NCI-H345 treated with DMSO at 0.1 percent for 48 hours (cell line): ENCODE data around the gene CCDC192.
"Not testable (repeated sequence)": the region's sequence is repeated elsewhere in the genome, so short reads cannot be mapped to it uniquely, and the experiment has no call there.

Experiments
- DNase-seq: peaks from one replicate; lab custom pipeline; 2025; ENCODE audit not compliant: unreplicated experiment; lab: John Stamatoyannopoulos, UW

Gene CCDC192

DNA sequence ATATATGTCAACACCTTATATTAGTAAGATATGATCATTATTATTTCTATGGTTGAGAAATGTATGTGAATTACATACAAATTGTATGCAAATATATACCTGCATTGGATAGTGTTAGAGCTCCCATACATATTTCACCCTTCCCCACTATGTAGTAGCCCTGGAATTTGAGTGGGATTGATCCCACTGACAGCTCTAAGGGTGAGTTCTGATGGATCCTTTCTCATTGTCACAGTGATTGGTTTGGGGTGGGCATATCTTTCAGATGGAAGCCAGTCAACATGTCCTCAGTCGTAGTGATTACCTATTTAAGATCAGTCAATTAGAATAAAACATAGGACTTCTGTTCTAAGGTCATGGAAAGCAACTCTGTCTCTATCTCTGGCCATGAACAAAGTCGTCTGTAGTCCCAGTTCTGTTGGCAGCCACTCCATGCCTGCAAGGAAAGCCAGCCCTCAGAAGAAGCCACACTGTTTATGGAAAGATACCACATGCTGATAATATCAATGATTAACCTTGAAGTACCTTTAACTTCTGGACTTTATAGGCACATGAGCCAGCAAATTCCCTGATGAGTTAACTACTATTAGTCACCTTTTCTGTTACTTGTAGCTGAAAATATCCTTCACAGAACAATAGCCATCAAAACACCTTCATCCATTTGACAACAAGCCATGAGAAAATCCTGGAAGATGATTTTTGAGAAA lies 5.1 kb upstream of the CCDC192 start:
- DNase-seq: no peak

DNA sequence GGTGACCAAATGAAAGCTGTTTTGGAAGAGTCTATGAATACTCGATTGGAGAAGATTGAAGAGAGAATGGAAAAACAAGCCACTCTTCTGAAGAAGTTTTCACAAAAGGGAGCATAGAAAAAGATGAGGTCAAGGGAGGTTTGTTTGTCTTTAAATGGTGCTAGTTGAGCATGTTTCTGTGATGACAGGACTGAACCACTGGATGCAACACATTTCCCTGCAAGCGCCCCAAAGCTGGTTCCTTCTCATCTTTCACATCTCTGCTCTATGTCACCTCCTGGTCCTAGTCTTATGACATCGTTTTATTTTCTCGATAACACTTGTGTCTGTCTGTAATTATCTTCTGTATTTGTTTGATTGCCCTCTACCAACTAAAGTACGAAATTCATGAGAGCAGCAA lies 3.8 kb upstream of the CCDC192 start:
- DNase-seq: no peak

DNA sequence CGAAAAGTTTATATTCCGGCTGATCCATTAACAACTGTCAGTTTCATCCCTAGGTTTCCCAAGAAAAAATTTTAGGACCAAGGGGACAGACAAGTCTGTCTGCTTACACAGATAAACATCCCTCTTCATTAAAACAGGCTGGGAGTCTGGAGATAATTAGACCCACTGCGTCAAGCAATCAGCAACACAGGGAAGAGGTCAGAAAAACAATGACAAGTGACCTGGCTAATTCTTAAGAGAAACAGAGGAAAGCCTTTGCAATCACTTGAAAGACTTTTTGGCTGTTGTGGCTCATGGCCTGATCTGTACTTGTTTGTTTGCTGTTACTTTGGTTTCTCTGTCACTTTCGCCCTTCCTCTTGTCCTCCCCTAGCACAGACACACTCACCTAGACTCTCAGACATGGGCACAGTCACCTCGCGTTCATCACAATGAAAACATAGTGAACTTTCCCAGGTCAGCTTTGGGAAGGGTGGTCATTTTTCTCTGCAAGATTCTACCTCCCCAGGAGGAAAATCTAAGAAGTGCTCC lies 2.9 kb upstream of the CCDC192 start:
- DNase-seq: no peak

DNA sequence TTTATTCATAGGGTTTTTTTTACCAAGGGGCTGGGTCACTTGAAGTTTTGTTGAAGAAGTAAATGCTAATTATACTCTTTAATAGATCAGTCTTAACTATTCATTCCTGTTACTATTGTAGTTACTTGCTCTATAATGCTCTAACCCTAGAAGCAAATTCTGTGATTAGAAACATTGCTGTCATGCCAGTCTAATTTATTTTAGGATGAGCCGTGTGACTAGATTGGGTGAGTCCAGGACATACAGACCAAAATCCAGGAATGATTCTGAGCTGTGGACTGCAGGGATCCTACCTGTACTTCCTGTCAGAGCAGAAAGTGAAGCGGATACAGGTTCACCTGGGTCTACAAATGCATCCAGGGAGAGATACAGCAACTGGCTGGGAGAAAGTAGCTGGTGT lies 757 bp upstream of the CCDC192 start:
- DNase-seq: no peak

DNA sequence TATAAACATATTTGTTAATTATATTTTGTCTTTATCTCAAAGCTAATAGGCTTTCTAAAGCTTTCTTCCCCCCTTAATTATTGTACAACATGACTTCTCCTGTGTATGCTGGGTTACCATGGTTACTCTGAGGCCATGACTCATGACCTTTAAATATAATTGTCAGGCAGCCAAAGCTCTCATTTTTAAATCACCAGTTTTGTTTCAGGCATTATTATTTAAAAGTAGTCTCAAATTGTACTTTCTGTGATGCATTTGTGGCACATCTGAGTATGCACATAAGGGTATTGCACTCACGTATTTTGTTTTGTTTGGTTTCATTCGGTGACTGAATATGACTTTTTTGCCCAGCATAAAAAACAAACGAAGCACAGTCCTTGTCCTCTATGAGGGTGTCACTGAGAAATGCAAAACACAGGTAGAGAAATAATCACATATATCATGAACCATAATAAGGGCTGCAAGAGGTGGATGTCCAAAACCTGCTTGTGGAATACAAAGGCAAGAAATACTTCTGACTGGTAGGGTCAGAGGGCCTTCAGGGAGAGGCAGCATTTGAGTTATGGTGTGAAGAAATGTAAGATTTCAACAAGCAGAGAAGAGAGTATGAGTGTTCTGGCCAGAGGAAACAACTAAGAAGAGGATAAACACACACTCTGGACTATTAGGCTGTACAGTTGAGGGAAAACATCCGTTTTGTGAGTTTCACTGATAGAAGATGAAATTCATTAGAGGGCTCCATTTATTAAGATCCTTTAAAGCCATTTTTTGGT lies 2.1 kb downstream of the CCDC192 start:
- no peak for DNase-seq

DNA sequence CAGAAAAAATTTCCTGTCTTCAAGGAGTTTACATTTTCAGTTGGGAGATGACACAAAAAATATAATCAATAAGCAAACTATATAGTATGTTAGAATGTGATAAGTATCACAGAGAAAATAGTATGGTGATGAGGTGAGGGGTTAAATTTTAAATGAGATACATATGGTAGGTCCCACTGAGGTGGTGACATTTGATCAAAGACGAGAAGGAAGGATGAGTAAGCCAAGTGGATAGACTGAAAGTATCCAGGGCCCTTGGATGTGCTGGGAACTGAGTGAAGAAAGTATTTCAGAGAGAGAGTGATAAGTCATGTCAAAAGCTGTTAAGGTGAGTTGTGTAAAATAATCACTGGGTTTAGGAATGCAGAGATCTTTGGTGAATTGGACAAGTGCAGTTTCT lies 3.5 kb downstream of the CCDC192 start:
- DNase-seq: no peak

DNA sequence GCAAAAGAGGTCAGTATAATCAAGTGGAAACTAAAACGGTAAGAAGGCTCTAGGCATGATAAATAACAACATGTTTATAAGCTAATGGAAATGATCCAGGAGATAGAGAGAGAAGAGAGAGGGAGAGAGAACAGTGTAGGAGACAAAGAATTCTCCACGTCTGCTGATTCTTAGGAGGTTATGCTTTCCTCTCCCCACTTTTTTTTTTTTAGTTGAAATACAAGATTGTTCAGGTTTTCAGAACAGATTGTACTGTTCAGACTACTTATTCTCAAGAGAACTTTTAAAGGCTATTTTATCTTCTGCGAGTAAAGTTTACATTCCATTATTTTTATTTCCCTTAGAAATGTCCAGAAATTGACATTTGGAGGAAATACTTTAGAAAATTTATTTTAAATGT lies 4.0 kb downstream of the CCDC192 start:
- no peak for DNase-seq

DNA sequence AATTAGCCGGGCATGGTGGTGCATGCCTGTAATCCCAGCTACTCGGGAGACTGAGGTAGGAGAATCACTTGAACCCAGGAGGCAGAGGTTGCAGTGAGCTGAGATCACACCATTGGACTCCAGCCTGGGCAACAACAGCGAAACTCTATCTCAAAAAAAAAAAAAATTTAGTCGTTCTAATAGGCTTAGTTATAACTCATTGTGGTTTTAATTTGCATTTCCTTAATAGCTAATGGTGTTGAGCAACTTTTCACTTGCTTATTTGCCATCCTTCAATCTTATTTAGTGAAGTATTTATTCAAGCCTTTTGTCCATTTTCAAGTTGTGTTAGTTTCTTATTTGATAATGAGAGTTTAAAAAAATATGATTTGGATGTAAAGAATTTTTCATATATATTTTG lies 9.9 kb downstream of the CCDC192 start:
- not testable (repeated sequence) for DNase-seq

DNA sequence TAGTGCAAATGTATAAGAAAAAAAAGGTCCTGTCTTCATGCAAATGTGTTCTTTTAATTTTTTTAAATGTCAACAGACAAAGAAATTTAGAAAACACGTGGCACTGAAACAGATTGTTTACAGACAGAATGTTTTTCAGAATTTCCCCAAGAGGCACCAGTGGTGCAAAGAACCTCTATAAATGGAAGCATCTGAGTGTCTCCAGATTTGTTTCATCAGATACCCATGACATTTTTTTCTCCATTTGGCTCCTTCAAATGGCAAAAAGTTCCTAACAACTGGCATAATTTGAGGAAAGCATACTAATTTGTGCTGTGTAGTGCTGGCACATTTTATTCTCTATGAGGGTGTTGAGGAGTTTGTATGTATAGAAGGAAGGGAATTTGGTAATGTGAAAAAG lies 15.0 kb downstream of the CCDC192 start:
- no peak for DNase-seq

DNA sequence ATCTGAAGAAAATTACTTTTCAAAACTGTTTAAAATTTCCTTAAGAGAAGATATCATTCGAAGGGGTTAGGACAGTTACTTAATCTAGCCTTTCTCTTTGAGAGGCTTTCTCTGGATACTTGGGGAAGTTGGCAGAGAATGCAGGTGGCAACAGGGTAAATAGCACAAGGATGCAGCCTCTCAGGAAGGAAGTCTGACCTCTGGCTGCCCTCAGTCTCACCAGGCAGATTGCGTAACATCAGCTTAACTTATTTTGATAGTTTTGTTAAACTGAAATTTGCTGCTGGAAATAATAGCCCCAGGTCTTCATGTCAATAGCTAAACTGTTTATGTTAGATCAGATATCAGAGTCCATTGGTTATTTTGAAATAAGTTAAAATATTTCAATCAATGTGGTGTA lies 20.4 kb downstream of the CCDC192 start:
- DNase-seq: no peak

DNA sequence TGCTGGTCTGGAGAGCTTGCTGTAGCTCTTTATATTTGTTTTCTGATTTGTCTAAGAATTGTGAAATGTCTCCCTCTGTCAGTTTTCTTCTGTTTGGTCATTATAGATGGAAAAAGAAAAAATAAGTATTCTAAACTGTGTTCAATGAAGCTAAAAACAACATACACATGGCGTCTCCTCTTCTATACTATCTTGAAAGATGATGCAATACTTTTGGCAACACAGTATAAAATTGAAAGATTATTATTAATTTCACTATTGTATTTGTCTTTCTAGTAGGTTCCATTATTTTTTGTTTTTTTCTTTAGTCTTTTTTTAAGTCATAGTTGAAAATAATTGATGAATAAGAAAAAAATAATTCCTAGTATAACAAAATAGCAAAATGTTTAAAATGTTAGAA lies 22.5 kb downstream of the CCDC192 start:
- DNase-seq: no peak

DNA sequence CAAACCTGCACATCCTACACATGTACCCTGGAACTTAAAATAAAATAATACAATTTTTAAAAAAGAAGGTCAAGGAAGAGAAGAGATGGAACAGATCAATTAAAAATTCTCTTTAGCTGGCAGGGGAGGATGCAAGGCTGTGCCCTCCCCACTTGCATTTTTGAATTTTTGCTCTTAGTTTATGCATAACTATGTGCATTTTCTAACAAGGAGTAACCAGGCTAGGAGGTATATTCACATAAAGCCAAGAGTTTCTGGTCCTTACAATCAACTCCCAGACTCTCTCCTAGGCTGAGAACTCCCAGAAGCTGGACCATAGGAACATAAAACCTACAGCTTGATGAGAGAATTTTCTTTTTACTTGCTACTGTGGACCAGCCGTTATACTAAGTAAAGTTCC lies 29.8 kb downstream of the CCDC192 start:
- DNase-seq: no peak

DNA sequence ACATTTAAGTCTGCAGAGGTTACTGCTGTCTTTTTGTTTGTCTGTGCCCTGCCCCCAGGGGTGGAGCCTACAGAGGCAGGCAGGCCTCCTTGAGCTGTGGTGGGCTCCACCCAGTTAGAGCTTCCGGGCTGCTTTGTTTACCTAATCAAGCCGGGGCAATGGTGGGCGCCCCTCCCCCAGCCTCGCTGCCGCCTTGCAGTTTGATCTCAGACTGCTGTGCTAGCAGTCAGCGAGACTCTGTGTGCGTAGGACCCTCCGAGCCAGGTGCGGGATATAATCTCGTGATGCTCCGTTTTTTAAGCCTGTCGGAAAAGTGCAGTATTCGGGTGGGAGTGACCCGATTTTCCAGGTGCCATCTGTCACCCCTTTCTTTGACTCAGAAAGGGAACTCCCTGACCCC lies 36.2 kb downstream of the CCDC192 start:
- DNase-seq: not testable (repeated sequence)

DNA sequence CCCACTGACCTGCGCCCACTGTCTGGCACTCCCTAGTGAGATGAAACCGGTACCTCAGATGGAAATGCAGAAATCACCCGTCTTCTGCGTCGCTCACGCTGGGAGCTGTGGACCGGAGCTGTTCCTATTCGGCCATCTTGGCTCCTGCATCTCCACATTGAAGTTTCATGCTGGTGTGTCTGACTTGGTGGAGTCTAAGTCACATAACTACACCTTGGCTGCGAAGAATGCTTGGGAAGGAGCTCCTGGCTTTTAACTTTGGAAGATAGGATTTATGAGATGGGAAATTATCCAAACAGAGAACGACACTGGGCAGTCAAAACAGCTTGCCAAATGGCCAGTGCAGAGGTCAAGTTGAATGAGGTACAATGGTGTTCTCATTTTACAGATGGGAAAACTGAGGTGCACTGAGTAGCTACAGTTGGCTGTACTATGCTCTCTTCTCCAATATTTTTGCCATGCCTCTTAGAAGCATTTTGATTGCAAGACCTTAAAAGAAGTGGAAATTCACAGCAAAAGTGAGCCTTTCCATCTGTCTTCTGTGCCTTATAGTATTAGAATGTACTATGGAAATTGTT lies 36.7 kb downstream of the CCDC192 start:
- no peak for DNase-seq

DNA sequence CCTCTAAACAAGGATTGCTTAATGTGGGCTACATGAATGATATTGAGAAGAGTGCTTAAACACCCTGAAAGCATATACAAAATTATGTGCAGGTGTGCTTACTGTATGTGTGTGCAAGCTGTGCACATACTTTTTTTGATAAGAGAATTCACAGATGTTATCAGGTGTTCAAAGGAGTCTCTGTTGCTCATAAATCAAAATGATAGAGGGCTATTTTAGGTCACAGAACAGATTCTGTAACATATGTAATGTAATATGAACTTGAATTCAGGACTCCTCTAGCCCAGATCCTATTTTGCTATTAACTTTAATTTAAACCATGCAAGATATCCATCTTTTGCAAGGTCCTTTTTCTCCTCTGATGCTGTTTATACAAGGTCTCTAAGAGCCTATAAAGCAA lies 38.2 kb downstream of the CCDC192 start:
- DNase-seq: no peak

DNA sequence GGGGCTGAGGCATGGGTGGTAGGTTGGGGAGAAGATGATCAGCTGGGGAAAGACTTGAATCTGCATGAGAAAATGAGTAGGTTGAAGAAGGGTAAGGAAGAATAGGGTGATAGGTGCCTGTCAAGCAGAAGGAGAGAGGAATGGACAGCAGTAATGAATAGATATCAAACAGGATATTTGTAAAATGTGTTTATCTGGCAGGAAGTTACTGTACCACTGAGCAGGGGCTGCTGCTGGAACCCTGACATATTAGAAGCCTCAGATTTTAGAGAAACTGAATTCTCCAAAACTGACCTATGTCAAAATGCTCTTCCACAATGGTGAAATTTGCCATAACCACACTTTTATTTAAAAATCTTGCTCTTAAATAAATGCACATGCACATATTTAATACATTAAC lies 41.0 kb downstream of the CCDC192 start:
- DNase-seq: no peak

DNA sequence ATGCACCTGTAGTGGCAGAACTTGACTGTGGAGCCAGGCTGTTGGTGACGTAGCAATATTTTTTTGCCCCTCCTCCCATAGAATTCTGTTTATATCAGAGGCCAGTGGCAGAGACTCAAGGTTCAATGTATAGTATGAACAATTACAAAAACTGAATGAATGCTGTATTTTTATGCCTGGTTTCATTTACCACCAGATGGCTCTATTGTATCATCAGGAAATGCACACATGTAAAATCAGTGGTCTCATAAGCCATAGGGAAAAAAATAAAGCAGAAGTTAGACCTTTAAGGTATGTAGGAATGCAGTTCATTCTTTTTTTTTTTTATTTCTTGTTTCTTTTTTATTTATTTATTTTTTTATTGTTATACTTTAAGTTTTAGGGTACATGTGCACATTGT lies 43.6 kb downstream of the CCDC192 start:
- DNase-seq: no peak

DNA sequence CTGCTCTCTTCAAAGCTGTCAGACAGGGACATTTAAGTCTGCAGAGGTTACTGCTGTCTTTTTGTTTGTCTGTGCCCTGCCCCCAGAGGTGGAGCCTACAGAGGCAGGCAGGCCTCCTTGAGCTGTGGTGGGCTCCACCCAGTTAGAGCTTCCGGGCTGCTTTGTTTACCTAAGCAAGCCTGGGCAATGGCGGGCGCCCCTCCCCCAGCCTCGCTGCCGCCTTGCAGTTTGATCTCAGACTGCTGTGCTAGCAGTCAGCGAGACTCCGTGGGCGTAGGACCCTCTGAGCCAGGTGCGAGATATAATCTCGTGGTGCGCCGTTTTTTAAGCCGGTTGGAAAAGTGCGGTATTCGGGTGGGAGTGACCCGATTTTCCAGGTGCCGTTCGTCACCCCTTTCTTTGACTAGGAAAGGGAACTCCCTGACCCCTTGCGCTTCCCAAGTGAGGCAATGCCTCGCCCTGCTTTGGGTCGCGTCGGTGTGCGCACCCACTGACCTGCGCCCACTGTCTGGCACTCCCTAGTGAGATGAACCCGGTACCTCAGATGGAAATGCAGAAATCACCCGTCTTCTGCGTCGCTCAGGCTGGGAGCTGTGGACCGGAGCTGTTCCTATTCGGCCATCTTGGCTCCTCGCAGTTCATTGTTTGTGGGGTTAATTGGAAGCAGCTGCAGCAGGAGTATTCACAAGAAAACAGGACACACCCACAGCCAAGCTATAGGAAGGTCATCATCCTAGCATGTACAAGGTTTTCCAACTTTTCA lies 49.5 kb downstream of the CCDC192 start:
- not testable (repeated sequence) for DNase-seq

DNA sequence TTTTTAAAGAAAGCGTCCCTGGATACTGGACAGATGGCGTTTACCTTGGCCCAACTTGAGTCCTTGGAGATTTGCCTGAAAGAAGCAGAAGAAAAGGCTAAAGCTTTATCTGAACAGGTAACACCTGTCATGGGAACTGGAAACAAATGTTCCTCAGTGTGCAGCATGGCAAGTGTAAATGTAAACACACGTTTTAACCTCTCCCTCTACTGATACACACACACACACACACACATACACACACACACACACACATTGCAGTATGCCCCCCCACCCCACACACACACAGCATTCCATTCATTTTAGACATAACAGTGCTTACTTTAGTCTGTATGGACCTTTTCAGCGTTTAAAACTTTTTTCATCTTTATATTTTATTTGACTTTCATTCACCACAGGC lies 51.1 kb downstream of the CCDC192 start:
- DNase-seq: peak; percentile 40

DNA sequence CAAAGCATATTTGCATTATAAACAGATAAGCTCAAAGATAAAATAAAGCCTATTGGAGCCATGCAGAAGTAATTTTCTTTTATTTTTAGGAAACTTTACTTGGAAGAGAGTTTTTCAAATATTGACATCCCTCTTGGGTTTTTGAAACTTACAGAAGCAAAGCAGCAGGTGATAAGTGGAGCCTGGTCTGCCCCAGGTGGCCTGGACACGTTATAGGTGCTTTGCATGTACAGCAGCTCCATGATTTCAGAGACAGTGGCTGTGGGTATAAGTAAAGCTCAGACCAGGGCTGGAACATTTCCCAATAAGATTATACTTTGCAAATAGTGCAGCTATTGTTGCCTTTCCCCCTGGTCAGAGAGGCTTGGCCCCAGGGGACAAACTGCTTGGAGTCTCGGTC lies 51.5 kb downstream of the CCDC192 start:
- peak; percentile 54 for DNase-seq

DNA sequence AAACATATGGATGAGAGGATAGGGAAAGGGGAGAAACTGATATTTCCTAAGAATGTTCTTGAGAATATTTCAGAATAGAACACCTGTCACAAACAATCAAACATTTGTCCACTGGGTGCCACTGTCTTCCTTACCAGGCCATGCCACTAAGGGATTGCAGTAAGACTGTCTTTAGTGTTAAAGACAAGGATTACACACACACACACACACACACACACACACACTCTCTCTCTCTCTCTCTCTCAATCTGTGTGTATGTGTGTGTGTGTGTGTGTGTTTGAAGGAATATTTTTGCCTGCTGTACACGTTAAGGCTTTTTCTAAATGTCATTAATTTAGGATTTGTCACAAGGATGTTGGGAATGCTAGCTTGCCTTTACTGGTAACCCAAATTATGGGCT lies 54.4 kb downstream of the CCDC192 start:
- no peak for DNase-seq
